HepG2 (cell line): Measurements from ENCODE around the gene STARD10. TPM values are rescaled to one million over a fixed set of nuclear protein-coding genes. Genes with fewer than 3 reads are reported as not detected.

Source experiments
- ADNP ChIP-seq: sonication (generic); formaldehyde crosslinking; IDR thresholded peaks from 2 replicates; pipeline ENCODE4 v1.4.0; 2020; ENCODE audit warnings: missing genetic modification reagents
- IKZF5 ChIP-seq: IDR thresholded peaks from 2 replicates; pipeline ENCODE4 v1.6.1; 2018; ENCODE audit warnings: missing genetic modification reagents, mild to moderate bottlenecking, missing compliant biosample characterization
- KDM2A ChIP-seq: sonication (generic); formaldehyde crosslinking; IDR thresholded peaks from 2 replicates; pipeline ENCODE4 v1.4.0; 2020; ENCODE audit warnings: low read depth, missing genetic modification reagents, borderline replicate concordance
- KDM3A ChIP-seq: IDR thresholded peaks from 2 replicates; pipeline ENCODE4 v1.6.1; 2018; ENCODE audit warnings: low read depth, missing compliant biosample characterization
- MAFF ChIP-seq: IDR thresholded peaks from 2 replicates; pipeline ENCODE4 v1.6.1; 2011; ENCODE audit warnings: low read depth, low read length, improper control_type of control experiment
- MAZ ChIP-seq, 2 experiments: sonication (generic) in 1 of 2; formaldehyde crosslinking in 1 of 2; IDR thresholded peaks; 2 replicates each; pipeline versions ENCODE4 v1.5.0 to v1.6.1; 2012 to 2020; ENCODE audit warnings: low read depth in 2 of 2, mild to moderate bottlenecking in 2 of 2, borderline replicate concordance in 1 of 2, improper control_type of control experiment in 1 of 2, low read length in 1 of 2, missing genetic modification reagents in 1 of 2, moderate library complexity in 1 of 2
- MXD4 ChIP-seq: IDR thresholded peaks from 2 replicates; pipeline ENCODE4 v1.6.1; 2016; ENCODE audit warnings: mild to moderate bottlenecking, missing biosample characterization, missing genetic modification reagents
- MXI1 ChIP-seq: IDR thresholded peaks from 3 replicates; pipeline ENCODE4 v1.6.1; 2012; ENCODE audit warnings: low read depth, low read length, inconsistent platforms, borderline replicate concordance
- NCOR1 ChIP-seq: fragments of 200-600 bp; sonication (generic); IDR thresholded peaks from 2 replicates; pipeline ENCODE4 v1.7.0; 2017; ENCODE audit warnings: antibody characterized with exemption, low read length, borderline replicate concordance
- PRDM10 ChIP-seq: sonication (generic); formaldehyde crosslinking; IDR thresholded peaks from 2 replicates; pipeline ENCODE4 v1.4.0; 2020; ENCODE audit warnings: low read depth, missing genetic modification reagents
- RXRA ChIP-seq: sonication (generic); formaldehyde crosslinking; IDR thresholded peaks from 2 replicates; pipeline ENCODE4 v1.5.1; 2020; ENCODE audit warnings: missing genetic modification reagents
- U2AF1 ChIP-seq: fragments of 200-400 bp; formaldehyde crosslinking; optimal IDR thresholded peaks from 2 replicates; pipeline ENCODE3; 2017; ENCODE audit warnings: mild to moderate bottlenecking, low read depth, low read length
- ZFX ChIP-seq: sonication (generic); formaldehyde crosslinking; IDR thresholded peaks from 2 replicates; pipeline ENCODE4 v1.4.0; 2020; ENCODE audit warnings: mild to moderate bottlenecking, low read depth, missing genetic modification reagents, moderate library complexity
- ZGPAT ChIP-seq: IDR thresholded peaks from 2 replicates; pipeline ENCODE4 v1.6.1; 2016; ENCODE audit warnings: mild to moderate bottlenecking
- ZNF329 ChIP-seq: sonication (generic); formaldehyde crosslinking; IDR thresholded peaks from 2 replicates; pipeline ENCODE4 v1.9.0; 2021; ENCODE audit warnings: low read depth, mild to moderate bottlenecking, missing genetic modification reagents
- ZNF543 ChIP-seq: sonication (generic); formaldehyde crosslinking; IDR thresholded peaks from 2 replicates; pipeline ENCODE4 v1.4.0; 2020; ENCODE audit warnings: mild to moderate bottlenecking, missing genetic modification reagents
- ZNF574 ChIP-seq: sonication (generic); formaldehyde crosslinking; IDR thresholded peaks from 2 replicates; pipeline ENCODE4 v1.4.0; 2020; ENCODE audit warnings: missing genetic modification reagents
- ZNF629 ChIP-seq: sonication (generic); formaldehyde crosslinking; conservative IDR thresholded peaks from 2 replicates; pipeline ENCODE4 v1.5.0; 2020; ENCODE audit warnings: missing genetic modification reagents
- ZSCAN21 ChIP-seq: sonication (generic); formaldehyde crosslinking; IDR thresholded peaks from 2 replicates; pipeline ENCODE4 v1.8.0; 2022; ENCODE audit warnings: mild to moderate bottlenecking, missing genetic modification reagents, moderate library complexity, borderline replicate concordance
- polyA plus RNA-seq, 8 experiments: library from polyadenylated mRNA; depleted of rRNA in 3 of 8; stranded (reverse) in 7 of 8; unstranded in 1 of 8; fragments of >200 nt; fragmentation: Illumina TruSeq in 4 of 8; extraction: Trizol in 4 of 8; gene quantifications; 2 replicates each; pipeline versions ENCODE4 v1.2.1 to v1.2.3, GENCODE V29; 2011 to 2016; ENCODE audit warnings: low read depth in 4 of 8, missing spikeins in 1 of 8, mixed read lengths in 1 of 8; ENCODE audit not compliant: insufficient read depth in 1 of 8
- total RNA-seq, 5 experiments: library from RNA; depleted of rRNA; stranded (reverse); fragments of >200 nt; fragmentation: Illumina TruSeq; extraction: Trizol; gene quantifications; 2 replicates each; pipeline ENCODE4 v1.2.3, GENCODE V29; 2016; ENCODE audit warnings: low read depth in 1 of 5

STARD10 gene
- total and polyA plus RNA-seq, 2 of the 13 experiments (the other 11 are each of a cell fraction or from before 2014, with no cell fraction given): 260 to 341 TPM

GRCh38 chr11:72766152-72766902, 27.5 kb downstream of the STARD10 start (continued):
- TF ChIP-seq ZNF574 (CRISPR knock-in tag) (peak; percentile 88), MAZ (IDR thresholded peaks at IDR 0.05; ENCODE audit: borderline replicate concordance, low read depth, low read length) (peak; percentile 85), MAZ (CRISPR knock-in tag; IDR thresholded peaks at IDR 0.05; ENCODE audit: low read depth) (peak; percentile 88), U2AF1 (peak; percentile 76), IKZF5 (CRISPR knock-in tag) (peak; percentile 86; the same call in 1 of the 2 replicates), KDM2A (CRISPR knock-in tag) (0 out of 2 replicates have a peak, but pooled peaks have one; percentile 27), PRDM10 (CRISPR knock-in tag) (0 out of 2 replicates have a peak, but pooled peaks have one; percentile 69), ZNF329 (no peak), RXRA (peak; percentile 90), NCOR1 (peak; percentile 73), ZFX (CRISPR knock-in tag) (peak; percentile 91), ADNP (no peak), ZNF543 (peak; percentile 36; the same call in 1 of the 2 replicates), ZNF629 (CRISPR knock-in tag) (0 out of 2 replicates have a peak, but pooled peaks have one; percentile 56), KDM3A (CRISPR knock-in tag) (0 out of 2 replicates have a peak, but pooled peaks have one; percentile 48), MXI1 (0 out of 3 replicates have a peak, but pooled peaks have one; percentile 12), MXD4 (CRISPR knock-in tag) (peak; percentile 63; the same call in 1 of the 2 replicates), ZGPAT (peak; percentile 75), ZSCAN21 (peak; percentile 25; the same call in 1 of the 2 replicates), MAFF (no peak)
